ENCODE results near the gene PTPRF.

The PTPRF gene

GRCh38 chr1:43556782-43557181 is 26.1 kb downstream of the PTPRF start:
- no peak for DNase-seq

- no peak for DNase-seq
Observed at GRCh38 chr1:43557744-43558245, 27.1 kb downstream of the PTPRF start.

GRCh38 chr1:43558346-43558841 is 27.7 kb downstream of the PTPRF start:
- DNase-seq: no peak

- DNase-seq: no peak
Observed at GRCh38 chr1:43559714-43560113, 29.0 kb downstream of the PTPRF start.

GRCh38 chr1:43560286-43560685 is 29.6 kb downstream of the PTPRF start:
- no peak for DNase-seq

- peak; percentile 28 for DNase-seq
Observed at GRCh38 chr1:43563876-43564539, 33.3 kb downstream of the PTPRF start.

- peak; percentile 88 for DNase-seq
Observed at GRCh38 chr1:43564551-43565348, 34.1 kb downstream of the PTPRF start.

GRCh38 chr1:43565600-43566360 is 35.1 kb downstream of the PTPRF start:
- peak; percentile 54 for DNase-seq

DNA sequence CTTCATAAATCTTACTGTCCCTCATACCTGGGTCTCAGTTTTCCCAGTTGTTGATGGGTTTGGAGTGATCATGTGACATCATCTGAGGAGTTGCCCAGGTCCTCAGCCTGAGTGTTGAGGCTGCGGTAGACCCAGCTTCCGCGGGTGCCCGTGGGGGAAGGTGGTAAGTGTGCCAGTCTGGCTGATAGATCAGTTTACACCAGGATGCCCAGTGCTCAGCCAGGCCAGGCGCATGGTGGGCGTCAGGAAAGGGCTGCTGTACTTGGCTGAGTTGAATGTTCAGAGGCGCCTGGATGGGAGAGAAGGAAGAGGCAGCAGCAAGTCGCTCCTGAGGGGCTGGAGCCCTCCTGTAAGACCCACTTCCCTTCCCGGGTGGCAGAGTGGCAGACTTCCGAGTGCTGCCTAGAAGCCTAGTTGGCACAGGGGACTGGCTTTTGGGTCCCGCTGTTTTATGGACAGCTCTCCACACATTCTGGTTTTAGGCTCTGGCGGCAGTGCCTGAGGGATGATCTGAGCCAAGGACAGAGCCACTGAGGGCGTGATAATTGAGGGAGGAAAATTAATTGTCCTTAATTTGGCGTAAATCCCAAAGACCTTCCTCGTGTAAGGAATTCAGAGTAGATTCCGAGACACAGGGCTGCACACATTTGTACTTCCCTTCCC is 35.8 kb downstream of the PTPRF start:
- no peak for DNase-seq

- DNase-seq: no peak
Observed at GRCh38 chr1:43569175-43569574, 38.5 kb downstream of the PTPRF start.

GRCh38 chr1:43570277-43570676 is 39.6 kb downstream of the PTPRF start:
- no peak for DNase-seq

DNA sequence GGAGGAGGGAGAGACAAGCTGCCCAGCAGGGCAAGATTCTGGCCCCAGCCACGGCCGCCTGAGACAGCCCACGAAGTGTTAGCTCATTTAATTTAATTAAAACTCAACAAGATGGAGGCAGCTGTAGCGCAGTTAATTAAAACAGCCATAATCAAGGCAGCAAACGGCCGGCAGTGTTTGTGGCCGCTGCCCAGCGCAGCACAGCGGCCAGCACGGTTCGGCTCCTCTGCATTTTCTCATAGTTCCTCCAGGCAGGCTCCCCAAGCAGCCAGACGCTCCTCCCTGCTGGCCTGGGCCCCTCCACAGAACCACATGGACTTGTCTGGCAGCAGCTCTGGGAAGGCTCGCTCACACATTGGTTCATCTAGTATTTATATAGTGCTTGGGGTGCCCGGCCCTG is 40.0 kb downstream of the PTPRF start:
- DNase-seq: no peak

DNA sequence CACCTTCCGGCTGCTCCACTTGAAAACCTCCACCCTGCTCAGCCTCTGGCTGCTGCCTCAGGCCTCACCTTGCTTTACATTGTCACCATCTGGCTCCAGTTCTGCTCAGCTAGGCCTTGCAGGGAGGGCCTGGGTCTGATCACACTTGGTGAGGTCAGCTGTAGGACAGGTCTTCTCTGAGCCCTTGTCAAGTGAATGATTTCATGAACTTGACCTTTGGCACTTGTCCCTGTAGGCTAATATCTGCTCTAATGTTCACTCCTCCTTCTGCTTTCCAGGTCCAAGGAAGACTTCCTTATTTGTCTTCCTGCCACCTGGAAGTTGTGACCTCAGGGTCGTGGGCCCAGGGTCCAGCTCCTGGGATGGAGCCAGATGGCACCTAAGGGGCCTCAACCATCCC is 41.4 kb downstream of the PTPRF start:
- DNase-seq: no peak

DNA sequence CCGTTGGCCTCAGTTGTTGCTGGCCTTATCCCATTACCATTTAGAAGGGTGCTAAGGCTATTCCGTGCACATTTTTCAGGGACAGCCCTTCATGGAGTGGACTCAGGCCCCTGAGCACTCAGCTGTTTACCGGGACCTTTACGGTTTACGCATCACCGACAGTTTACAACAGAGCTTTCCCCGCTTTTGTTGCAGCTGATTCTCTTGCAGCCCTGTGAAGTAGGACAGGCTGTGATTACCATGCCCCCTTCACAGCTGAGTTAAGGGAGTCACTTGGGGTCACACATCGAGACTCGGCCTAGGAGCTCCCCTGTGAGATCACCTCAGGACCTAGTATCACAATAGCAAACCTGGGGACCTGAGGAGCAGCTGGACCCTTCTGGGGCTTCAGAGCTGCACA is 41.9 kb downstream of the PTPRF start:
- no peak for DNase-seq

- DNase-seq: no peak
Observed at GRCh38 chr1:43573066-43573800, 42.5 kb downstream of the PTPRF start.

DNA sequence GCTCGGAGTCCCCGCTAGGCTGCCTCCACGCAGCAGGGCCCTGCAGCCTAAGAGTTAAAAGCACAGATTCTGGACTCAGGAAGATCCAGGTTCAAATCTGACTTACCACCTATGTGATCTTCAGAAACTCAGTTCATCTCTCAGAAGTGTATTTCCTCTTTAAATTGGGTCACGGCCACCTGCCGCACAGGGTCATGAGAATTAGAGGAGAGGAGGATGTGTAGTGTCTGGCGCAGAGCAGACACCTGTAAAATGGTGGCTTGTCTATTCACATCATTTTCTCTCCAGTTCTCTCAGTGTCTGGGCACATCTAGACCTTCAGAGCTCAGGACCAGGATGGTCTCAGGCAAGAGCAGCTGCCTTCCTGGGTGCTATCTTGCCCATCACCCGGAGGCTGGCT is 45.8 kb downstream of the PTPRF start:
- no peak for DNase-seq

GRCh38 chr1:43577655-43578542 is 47.2 kb downstream of the PTPRF start:
- no peak for DNase-seq

DNA sequence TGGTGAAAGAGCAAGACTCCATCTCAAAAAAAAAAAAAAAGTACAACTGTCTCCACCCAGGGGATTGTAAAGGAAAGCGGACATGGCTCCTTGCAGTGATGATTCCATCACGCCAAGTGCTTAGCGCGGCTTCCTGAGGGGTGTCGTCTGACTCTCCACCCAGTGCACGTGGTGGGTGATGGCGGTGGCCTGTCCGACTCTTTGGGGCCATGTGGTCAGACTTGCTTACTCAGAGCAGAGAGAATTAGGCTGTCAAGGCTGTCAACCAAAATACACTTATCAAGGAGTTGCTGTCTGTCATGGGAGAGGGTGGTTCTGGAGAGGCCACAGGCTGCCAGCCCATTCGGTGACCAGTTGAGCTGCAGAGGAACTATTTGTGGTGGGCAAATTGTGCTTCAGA is 49.4 kb downstream of the PTPRF start:
- no peak for DNase-seq

DNA sequence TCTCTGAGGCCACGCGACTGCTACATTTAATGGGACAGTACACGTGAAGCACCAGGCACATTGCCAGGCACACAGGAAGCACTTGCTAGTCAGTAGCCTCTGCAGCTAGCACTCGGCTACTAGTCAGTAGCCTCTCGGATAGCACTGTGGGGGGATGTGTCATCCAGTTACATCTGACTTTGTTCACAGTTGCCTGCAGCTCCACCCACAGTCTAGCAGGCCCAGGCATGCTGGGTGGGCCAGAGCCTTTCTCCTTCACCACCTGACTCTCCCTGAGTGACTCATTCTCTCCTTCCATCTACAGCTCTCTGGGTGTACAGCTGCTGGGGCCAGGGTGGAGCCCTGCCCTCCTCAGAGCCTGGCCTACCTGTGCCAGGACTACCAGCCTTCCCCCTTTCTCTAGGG is 51.5 kb downstream of the PTPRF start:
- no peak for DNase-seq

- DNase-seq: no peak
Observed at GRCh38 chr1:43583058-43583457, 52.4 kb downstream of the PTPRF start.

DNA sequence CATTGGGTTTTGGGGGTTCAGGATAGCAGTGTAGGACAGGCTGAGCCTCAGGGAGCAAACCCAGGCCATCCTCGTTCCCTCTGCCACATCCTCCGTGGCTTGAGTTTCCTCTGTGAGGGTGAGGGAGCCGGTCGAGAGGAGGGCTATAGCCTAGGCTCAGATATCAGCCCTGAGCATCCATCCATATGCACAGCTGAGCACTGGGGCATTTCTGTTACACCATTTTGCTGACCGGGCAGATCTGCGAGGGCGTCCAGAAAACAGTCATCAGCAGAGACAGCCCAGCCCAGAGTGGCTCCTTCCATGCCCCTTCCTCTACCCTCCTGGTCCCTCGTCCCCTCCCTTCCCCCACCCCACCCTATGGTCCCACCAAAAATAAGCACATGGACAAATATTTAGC is 53.5 kb downstream of the PTPRF start:
- DNase-seq: no peak

Measured in NCI-H524 treated with DMSO at 0.1 percent for 48 hours (cell line).